ENCODE measurements around the gene KRTAP19-1. TPM values are rescaled to one million over a fixed set of nuclear protein-coding genes. Genes with fewer than 3 reads are reported as not detected.
A peak's percentile ranks its signal among the peaks of the same experiment; 100 is the strongest.

The KRTAP19-1 gene
- total RNA-seq, 1 donor from 2014 or later, result not detected

- H3K9me3 ChIP-seq, result no peaks in the 10 kb centered on the region
- intact Hi-C loops (cut with DNase I), result no loop called here
- no peak within 1 kb of the TSS for H3K4me3 ChIP-seq
- ATAC-seq (peak; percentile 40), DNase-seq (no peak)
- no peaks in the 10 kb centered on the region for H3K27me3 ChIP-seq
- H3K36me3 ChIP-seq, result no peaks in the 10 kb centered on the region
- H3K27ac ChIP-seq, result no peak within 1 kb of the TSS
- TF ChIP-seq CTCF (IDR thresholded peaks at IDR 0.05), result no peak
- no peaks in the 10 kb centered on the region for H3K4me1 ChIP-seq
Observed at GRCh38 chr21:30497065-30497464, 16.9 kb upstream of the KRTAP19-1 start, which contains the start of gene KRTAP19-4. Gene KRTAP19-4, minus strand, starts transcription at chr21:30497165. Its CDS starts 55 bp downstream, at chr21:30497110.

GRCh38 chr21:30491963-30492428 lies 11.8 kb upstream of the KRTAP19-1 start, which contains the start of gene KRTAP19-3:
Gene KRTAP19-3, minus strand, starts transcription at chr21:30492013. Its CDS starts 56 bp downstream, at chr21:30491957.
- no peaks in the 10 kb centered on the region for H3K36me3 ChIP-seq

GRCh38 chr21:30487336-30487735 lies 7.2 kb upstream of the KRTAP19-1 start, which contains the start of gene KRTAP19-2:
Gene KRTAP19-2, minus strand, starts transcription at chr21:30487436. Its CDS starts 88 bp downstream, at chr21:30487348.
- Histone ChIP-seq H3K9me3 (no peaks in the 10 kb centered on the region), H3K4me3 (no peak within 1 kb of the TSS), H3K27ac (no peak within 1 kb of the TSS), H3K36me3 (no peaks in the 10 kb centered on the region), H3K27me3 (no peaks in the 10 kb centered on the region), H3K4me1 (no peaks in the 10 kb centered on the region)
- intact Hi-C loops (cut with DNase I), result no loop called here
- ATAC-seq (peak; percentile 29), DNase-seq (no peak)
- no peak for TF ChIP-seq CTCF (IDR thresholded peaks at IDR 0.05)

More at GRCh38 chr21:30491963-30492428, 11.8 kb upstream of the KRTAP19-1 start, which contains the start of gene KRTAP19-3:
- no peaks in the 10 kb centered on the region for H3K9me3 ChIP-seq
- H3K27ac ChIP-seq, result no peak within 1 kb of the TSS
- no peak for DNase-seq
- no peak for TF ChIP-seq CTCF (IDR thresholded peaks at IDR 0.05)
- ATAC-seq, result no peak
- no peaks in the 10 kb centered on the region for H3K4me1 ChIP-seq
- no peaks in the 10 kb centered on the region for H3K27me3 ChIP-seq
- no peak within 1 kb of the TSS for H3K4me3 ChIP-seq
- intact Hi-C loops (cut with DNase I), result no loop called here

GRCh38 chr21:30486180-30486579 lies 6.0 kb upstream of the KRTAP19-1 start:
- Histone ChIP-seq H3K4me3 (no peak overlapping the region), H3K27me3 (no peaks in the 10 kb centered on the region), H3K36me3 (no peaks in the 10 kb centered on the region), H3K27ac (no peak overlapping the region), H3K4me1 (no peaks in the 10 kb centered on the region), H3K9me3 (no peaks in the 10 kb centered on the region)
- DNase-seq, result no peak
- ATAC-seq, result no peak
- no peak for TF ChIP-seq CTCF (IDR thresholded peaks at IDR 0.05)
- intact Hi-C loops (cut with DNase I), result no loop called here

GRCh38 chr21:30482130-30482529 lies 2.0 kb upstream of the KRTAP19-1 start:
- H3K4me3 ChIP-seq, result no peak overlapping the region
- ATAC-seq (no peak), DNase-seq (no peak)
- H3K9me3 ChIP-seq, result no peaks in the 10 kb centered on the region
- no peaks in the 10 kb centered on the region for H3K27me3 ChIP-seq
- intact Hi-C loops (cut with DNase I), result no loop called here
- H3K36me3 ChIP-seq, result no peaks in the 10 kb centered on the region
- no peaks in the 10 kb centered on the region for H3K4me1 ChIP-seq
- TF ChIP-seq CTCF (IDR thresholded peaks at IDR 0.05), result no peak
- H3K27ac ChIP-seq, result no peak overlapping the region

GRCh38 chr21:30479259-30479658 lies 908 bp downstream of the KRTAP19-1 start:
- H3K27me3 ChIP-seq, result no peaks in the 10 kb centered on the region
- ATAC-seq, result no peak
- TF ChIP-seq CTCF (IDR thresholded peaks at IDR 0.05), result no peak
- H3K9me3 ChIP-seq, result no peaks in the 10 kb centered on the region
- H3K27ac ChIP-seq, result no peak overlapping the region
- H3K4me3 ChIP-seq, result no peak overlapping the region
- no peak for DNase-seq
- H3K4me1 ChIP-seq, result no peaks in the 10 kb centered on the region
- H3K36me3 ChIP-seq, result no peaks in the 10 kb centered on the region
- intact Hi-C loops (cut with DNase I), result no loop called here

Data from upper lobe of right lung (tissue), 1 donor.